HEK293 (cell line): Measurements from ENCODE around the gene CHN1.

Experiments
- CTCF ChIA-PET: fragments of 350-600 bp; formaldehyde crosslinking; extraction: SDS; loops from one replicate; lab custom pipeline; 2021; ENCODE audit warnings: antibody characterized with exemption; lab: Yijun Ruan, JAX
- POLR2A ChIA-PET: fragments of 300-600 bp; formaldehyde crosslinking; extraction: SDS; loops from one replicate; lab custom pipeline; 2020; ENCODE audit warnings: antibody characterized with exemption, inconsistent platforms; lab: Yijun Ruan, JAX
- H3K27ac ChIP-seq: fragments of 200-500 bp; sonication (Bioruptor generic); 2 replicates; pipeline ENCODE4 v1.5.1; 2014; ENCODE audit warnings: low read depth, low read length, control low read depth, inconsistent platforms; ENCODE audit errors: extremely low read depth
- H3K36me3 ChIP-seq, 2 experiments: fragments of 200-500 bp in 1 of 2; sonication (Bioruptor generic) in 1 of 2; 1 replicate in 1 of 2; 2 replicates in 1 of 2; pipeline ENCODE4 v1.5.1; 2014 to 2017; ENCODE audit warnings: inconsistent platforms in 2 of 2, low read length in 2 of 2; ENCODE audit not compliant: control insufficient read depth in 2 of 2, insufficient read depth in 1 of 2
- H3K4me1 ChIP-seq: fragments of 200-500 bp; sonication (Bioruptor generic); 2 replicates; pipeline ENCODE4 v1.5.1; 2014; ENCODE audit warnings: mild to moderate bottlenecking, low read length, inconsistent platforms; ENCODE audit not compliant: control insufficient read depth, insufficient read depth
- H3K4me3 ChIP-seq: 2 replicates; pipeline ENCODE4 v1.5.1; 2011; ENCODE audit warnings: low read depth, mild to moderate bottlenecking, control low read depth, low read length, moderate library complexity
- H3K9me3 ChIP-seq: fragments of 200-500 bp; sonication (Bioruptor generic); 2 replicates; pipeline ENCODE4 v1.5.1; 2014; ENCODE audit warnings: low read depth, low read length, inconsistent platforms; ENCODE audit not compliant: control insufficient read depth, insufficient read depth
- HOXC10 ChIP-seq: sonication (generic); formaldehyde crosslinking; IDR thresholded peaks from 2 replicates; pipeline ENCODE4 v1.8.1; 2023; ENCODE audit warnings: mild to moderate bottlenecking, missing genetic modification reagents
- ZNF133 ChIP-seq: fragments of 450-650 bp; formaldehyde crosslinking; IDR thresholded peaks from 2 replicates; pipeline ENCODE4 v1.5.1; 2016; ENCODE audit warnings: missing biosample characterization, missing genetic modification characterization
- ZNF19 ChIP-seq: fragments of 450-650 bp; formaldehyde crosslinking; IDR thresholded peaks from 2 replicates; pipeline ENCODE4; 2016; ENCODE audit warnings: missing biosample characterization, missing genetic modification characterization, low read depth
- ZNF2 ChIP-seq: fragments of 450-650 bp; formaldehyde crosslinking; IDR thresholded peaks from 2 replicates; pipeline ENCODE4 v1.5.1; 2016; ENCODE audit warnings: missing biosample characterization, missing genetic modification characterization
- ZNF354C ChIP-seq: fragments of 450-650 bp; formaldehyde crosslinking; IDR thresholded peaks from 2 replicates; pipeline ENCODE4 v1.5.1; 2016; ENCODE audit warnings: missing biosample characterization, missing genetic modification characterization, low read depth, borderline replicate concordance
- ZNF366 ChIP-seq: fragments of 450-650 bp; formaldehyde crosslinking; conservative IDR thresholded peaks from 2 replicates; pipeline ENCODE4 v1.5.1; 2016; ENCODE audit warnings: missing biosample characterization, missing genetic modification characterization
- ZNF426 ChIP-seq: fragments of 450-650 bp; formaldehyde crosslinking; IDR thresholded peaks from 2 replicates; pipeline ENCODE4 v1.5.1; 2017; ENCODE audit warnings: missing biosample characterization, missing genetic modification characterization, mild to moderate bottlenecking, inconsistent platforms, moderate library complexity
- ZNF510 ChIP-seq: fragments of 450-650 bp; formaldehyde crosslinking; IDR thresholded peaks from 2 replicates; pipeline ENCODE4 v1.5.1; 2018; ENCODE audit warnings: mild to moderate bottlenecking, missing genetic modification characterization, missing biosample characterization; ENCODE audit not compliant: insufficient replicate concordance
- ZNF514 ChIP-seq: fragments of 450-650 bp; formaldehyde crosslinking; IDR thresholded peaks from 2 replicates; pipeline ENCODE4 v1.5.1; 2016; ENCODE audit warnings: missing biosample characterization, missing genetic modification characterization
- ZNF560 ChIP-seq: fragments of 450-650 bp; formaldehyde crosslinking; IDR thresholded peaks from 2 replicates; pipeline ENCODE4 v1.5.1; 2017; ENCODE audit warnings: missing biosample characterization, missing genetic modification characterization, borderline replicate concordance
- ZNF561 ChIP-seq: fragments of 450-650 bp; IDR thresholded peaks from 2 replicates; pipeline ENCODE4 v1.5.1; 2018; ENCODE audit warnings: missing biosample characterization, missing genetic modification characterization, borderline replicate concordance
- ZNF623 ChIP-seq: fragments of 450-650 bp; formaldehyde crosslinking; IDR thresholded peaks from 2 replicates; pipeline ENCODE4 v1.5.1; 2016; ENCODE audit warnings: missing biosample characterization, missing genetic modification characterization
- ZNF658 ChIP-seq: fragments of 450-650 bp; formaldehyde crosslinking; IDR thresholded peaks from 2 replicates; pipeline ENCODE4; 2016; ENCODE audit warnings: missing biosample characterization, missing genetic modification characterization
- ZNF792 ChIP-seq: fragments of 450-650 bp; formaldehyde crosslinking; IDR thresholded peaks from 2 replicates; pipeline ENCODE4 v1.5.1; 2016; ENCODE audit warnings: missing biosample characterization, missing genetic modification characterization
- ZNF830 ChIP-seq: fragments of 450-650 bp; IDR thresholded peaks from 2 replicates; pipeline ENCODE4 v1.5.0; 2018; ENCODE audit warnings: missing biosample characterization, missing genetic modification characterization, low read depth, mild to moderate bottlenecking, moderate library complexity
- TF ChIP-seq, protein P1 (sequence below): fragments of 450-650 bp; formaldehyde crosslinking; IDR thresholded peaks from 2 replicates; pipeline ENCODE4 v1.5.1; 2016; ENCODE audit warnings: missing biosample characterization, missing genetic modification characterization, low read depth
- TF ChIP-seq, protein P2 (sequence below): fragments of 450-650 bp; formaldehyde crosslinking; IDR thresholded peaks from 2 replicates; pipeline ENCODE4 v1.5.1; 2016; ENCODE audit warnings: missing biosample characterization, missing genetic modification characterization
- TF ChIP-seq, protein P3 (sequence below): fragments of 450-650 bp; formaldehyde crosslinking; IDR thresholded peaks from 2 replicates; pipeline ENCODE4 v1.5.1; 2016; ENCODE audit warnings: missing biosample characterization, missing genetic modification characterization
- TF ChIP-seq, protein P4 (sequence below): IDR thresholded peaks from 2 replicates; pipeline ENCODE4 v1.6.1; 2011; ENCODE audit warnings: mild to moderate bottlenecking, low read depth, low read length, borderline replicate concordance

The CHN1 gene

DNA sequence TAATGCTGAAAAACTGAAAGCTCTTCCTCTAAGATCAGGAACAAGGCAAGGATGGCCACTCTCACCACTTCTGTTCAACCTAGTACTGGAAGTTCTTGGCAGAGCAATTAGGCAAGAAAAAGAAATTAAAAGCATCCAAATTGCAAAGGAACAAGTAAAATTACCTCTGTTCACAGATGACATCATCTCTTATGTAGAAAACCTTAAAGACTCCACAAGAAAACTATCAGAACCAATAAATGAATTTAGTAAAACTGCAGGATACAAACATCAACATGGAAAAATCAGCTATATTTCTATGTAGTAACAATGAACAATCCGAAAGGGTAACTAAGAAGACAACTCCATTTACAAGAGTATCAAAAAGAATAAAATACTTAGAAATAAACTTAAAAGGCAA, 112.2 kb downstream of the CHN1 start:
- CTCF ChIA-PET = interaction anchor here (1.0 kb wide), 1 partner anchor 93 kb away, joined by 3 read pairs; no protein-coding TSS in a partner anchor
- H3K4me1 ChIP-seq = peaks cover 7% of the 10 kb centered on the region
- TF ChIP-seq, protein P1, sequence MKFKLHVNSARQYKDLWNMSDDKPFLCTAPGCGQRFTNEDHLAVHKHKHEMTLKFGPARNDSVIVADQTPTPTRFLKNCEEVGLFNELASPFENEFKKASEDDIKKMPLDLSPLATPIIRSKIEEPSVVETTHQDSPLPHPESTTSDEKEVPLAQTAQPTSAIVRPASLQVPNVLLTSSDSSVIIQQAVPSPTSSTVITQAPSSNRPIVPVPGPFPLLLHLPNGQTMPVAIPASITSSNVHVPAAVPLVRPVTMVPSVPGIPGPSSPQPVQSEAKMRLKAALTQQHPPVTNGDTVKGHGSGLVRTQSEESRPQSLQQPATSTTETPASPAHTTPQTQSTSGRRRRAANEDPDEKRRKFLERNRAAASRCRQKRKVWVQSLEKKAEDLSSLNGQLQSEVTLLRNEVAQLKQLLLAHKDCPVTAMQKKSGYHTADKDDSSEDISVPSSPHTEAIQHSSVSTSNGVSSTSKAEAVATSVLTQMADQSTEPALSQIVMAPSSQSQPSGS = peak; percentile 53; the same call in 1 of the 2 replicates
- TF ChIP-seq ZNF354C (tag by site-specific recombination) = no peak

DNA sequence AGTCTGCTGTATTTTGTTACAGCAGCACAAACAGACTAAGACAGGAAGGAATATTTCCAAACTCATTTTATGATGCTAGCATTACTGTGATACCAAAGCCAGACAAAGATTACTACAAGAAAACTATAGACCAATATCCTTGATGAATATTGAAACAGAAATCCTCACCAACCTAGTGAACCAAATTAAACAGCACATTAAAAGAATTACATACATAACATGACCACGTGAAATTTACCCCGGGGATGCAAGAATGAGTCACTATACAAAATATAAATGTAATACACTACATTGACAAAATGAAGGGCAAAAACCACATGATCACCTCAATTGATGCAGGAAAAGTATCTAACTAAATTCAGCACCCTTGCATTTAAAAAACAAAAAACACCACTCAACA, 112.6 kb downstream of the CHN1 start:
- no peaks in the 10 kb centered on the region for H3K36me3 ChIP-seq
- H3K27ac ChIP-seq = no peak overlapping the region
- POLR2A ChIA-PET = no interaction called here
- no peak for TF ChIP-seq ZNF658 (tag by site-specific recombination)
- TF ChIP-seq HOXC10 (CRISPR knock-in tag) = no peak
- no peak for TF ChIP-seq ZNF2 (tag by site-specific recombination)
- no peak for TF ChIP-seq ZNF366 (tag by site-specific recombination)
- TF ChIP-seq, protein P2, sequence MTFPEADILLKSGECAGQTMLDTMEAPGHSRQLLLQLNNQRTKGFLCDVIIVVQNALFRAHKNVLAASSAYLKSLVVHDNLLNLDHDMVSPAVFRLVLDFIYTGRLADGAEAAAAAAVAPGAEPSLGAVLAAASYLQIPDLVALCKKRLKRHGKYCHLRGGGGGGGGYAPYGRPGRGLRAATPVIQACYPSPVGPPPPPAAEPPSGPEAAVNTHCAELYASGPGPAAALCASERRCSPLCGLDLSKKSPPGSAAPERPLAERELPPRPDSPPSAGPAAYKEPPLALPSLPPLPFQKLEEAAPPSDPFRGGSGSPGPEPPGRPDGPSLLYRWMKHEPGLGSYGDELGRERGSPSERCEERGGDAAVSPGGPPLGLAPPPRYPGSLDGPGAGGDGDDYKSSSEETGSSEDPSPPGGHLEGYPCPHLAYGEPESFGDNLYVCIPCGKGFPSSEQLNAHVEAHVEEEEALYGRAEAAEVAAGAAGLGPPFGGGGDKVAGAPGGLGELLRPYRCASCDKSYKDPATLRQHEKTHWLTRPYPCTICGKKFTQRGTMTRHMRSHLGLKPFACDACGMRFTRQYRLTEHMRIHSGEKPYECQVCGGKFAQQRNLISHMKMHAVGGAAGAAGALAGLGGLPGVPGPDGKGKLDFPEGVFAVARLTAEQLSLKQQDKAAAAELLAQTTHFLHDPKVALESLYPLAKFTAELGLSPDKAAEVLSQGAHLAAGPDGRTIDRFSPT (tag by site-specific recombination) = no peak
- no peak for TF ChIP-seq ZNF133 (tag by site-specific recombination)
- TF ChIP-seq ZNF792 (tag by site-specific recombination) = no peak
- TF ChIP-seq ZNF510 (tag by site-specific recombination) = no peak
- TF ChIP-seq, all 188 proteins: peak for 0
- H3K4me1 ChIP-seq = peaks cover 4% of the 10 kb centered on the region
- CTCF ChIA-PET = interaction anchor here (1.0 kb wide), 1 partner anchor 93 kb away, joined by 3 read pairs; no protein-coding TSS in a partner anchor
- no peak overlapping the region for H3K4me3 ChIP-seq
- H3K9me3 ChIP-seq = no peaks in the 10 kb centered on the region

More for the DNA sequence above, 112.2 kb downstream of the CHN1 start:
- H3K4me3 ChIP-seq = no peak overlapping the region
- POLR2A ChIA-PET = no interaction called here
- no peaks in the 10 kb centered on the region for H3K9me3 ChIP-seq
- no peaks in the 10 kb centered on the region for H3K36me3 ChIP-seq
- no peak overlapping the region for H3K27ac ChIP-seq

DNA sequence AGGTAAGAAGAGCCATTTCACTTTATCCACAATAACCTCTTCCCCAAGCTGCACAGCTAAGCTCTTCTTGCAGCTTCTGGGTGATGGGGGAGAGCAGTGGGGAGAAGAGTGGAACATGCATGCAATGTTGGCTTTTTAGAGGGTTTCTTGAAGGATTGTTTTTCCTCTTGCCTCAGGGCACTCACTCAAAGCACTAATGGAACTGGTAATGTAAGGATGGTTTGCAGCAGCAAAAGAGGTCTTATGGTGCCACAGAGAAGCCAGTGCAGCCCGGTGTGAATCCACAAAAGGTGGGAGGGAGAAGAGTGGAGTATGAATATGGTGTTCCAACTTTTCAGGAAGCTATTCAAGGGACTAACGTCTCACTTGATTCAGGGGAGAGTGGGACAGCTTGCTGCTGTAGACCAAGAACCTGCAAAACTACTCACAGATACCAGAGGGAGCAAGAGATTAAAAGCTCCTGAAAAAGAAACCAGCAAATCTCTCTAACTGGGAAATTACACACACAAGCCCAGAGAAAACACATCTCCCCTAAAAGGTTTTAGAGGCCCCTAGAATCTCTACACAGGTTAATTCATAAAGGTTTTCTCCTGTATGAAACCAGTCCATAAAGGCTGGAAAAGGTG, 116.4 kb downstream of the CHN1 start:
- TF ChIP-seq ZNF366 (tag by site-specific recombination) (no peak), ZNF561 (tag by site-specific recombination) (no peak), ZNF560 (no peak), HOXC10 (CRISPR knock-in tag) (no peak), ZNF623 (no peak), ZNF426 (no peak), ZNF514 (tag by site-specific recombination) (no peak), ZNF19 (tag by site-specific recombination) (no peak), ZNF830 (tag by site-specific recombination) (no peak)
- TF ChIP-seq, protein P3, sequence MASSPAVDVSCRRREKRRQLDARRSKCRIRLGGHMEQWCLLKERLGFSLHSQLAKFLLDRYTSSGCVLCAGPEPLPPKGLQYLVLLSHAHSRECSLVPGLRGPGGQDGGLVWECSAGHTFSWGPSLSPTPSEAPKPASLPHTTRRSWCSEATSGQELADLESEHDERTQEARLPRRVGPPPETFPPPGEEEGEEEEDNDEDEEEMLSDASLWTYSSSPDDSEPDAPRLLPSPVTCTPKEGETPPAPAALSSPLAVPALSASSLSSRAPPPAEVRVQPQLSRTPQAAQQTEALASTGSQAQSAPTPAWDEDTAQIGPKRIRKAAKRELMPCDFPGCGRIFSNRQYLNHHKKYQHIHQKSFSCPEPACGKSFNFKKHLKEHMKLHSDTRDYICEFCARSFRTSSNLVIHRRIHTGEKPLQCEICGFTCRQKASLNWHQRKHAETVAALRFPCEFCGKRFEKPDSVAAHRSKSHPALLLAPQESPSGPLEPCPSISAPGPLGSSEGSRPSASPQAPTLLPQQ (tag by site-specific recombination) = no peak
- TF ChIP-seq, protein P4, sequence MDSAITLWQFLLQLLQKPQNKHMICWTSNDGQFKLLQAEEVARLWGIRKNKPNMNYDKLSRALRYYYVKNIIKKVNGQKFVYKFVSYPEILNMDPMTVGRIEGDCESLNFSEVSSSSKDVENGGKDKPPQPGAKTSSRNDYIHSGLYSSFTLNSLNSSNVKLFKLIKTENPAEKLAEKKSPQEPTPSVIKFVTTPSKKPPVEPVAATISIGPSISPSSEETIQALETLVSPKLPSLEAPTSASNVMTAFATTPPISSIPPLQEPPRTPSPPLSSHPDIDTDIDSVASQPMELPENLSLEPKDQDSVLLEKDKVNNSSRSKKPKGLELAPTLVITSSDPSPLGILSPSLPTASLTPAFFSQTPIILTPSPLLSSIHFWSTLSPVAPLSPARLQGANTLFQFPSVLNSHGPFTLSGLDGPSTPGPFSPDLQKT = no peak
- ChIA-PET CTCF (interaction anchor here (0.6 to 0.7 kb wide), 3 partner anchors 40 to 151 kb away, joined by 4 to 5 read pairs (median 4); no protein-coding TSS in a partner anchor), POLR2A (no interaction called here)
- H3K27ac ChIP-seq = no peak overlapping the region
- peaks cover 4% of the 10 kb centered on the region; the same call in 1 of the 2 replicates for H3K4me1 ChIP-seq
- H3K36me3 ChIP-seq = no peaks in the 10 kb centered on the region
- H3K4me3 ChIP-seq = no peak overlapping the region
- no peaks in the 10 kb centered on the region for H3K9me3 ChIP-seq
